Hepatocyte (in vitro differentiated cells): ENCODE results near the gene PHACTR1. TPM values are rescaled to one million over a fixed set of nuclear protein-coding genes. Genes with fewer than 3 reads are reported as not detected.

ENCODE experiments used
- DNase-seq: peaks from one replicate; pipeline ENCODE4 v3.0.0-alpha.2; 2016; ENCODE audit warnings: low spot score
- H2AFZ ChIP-seq: fragments of 200-600 bp; sonication (generic); 2 replicates; pipeline ENCODE4 v1.6.0; 2016; ENCODE audit warnings: antibody characterized with exemption, mild to moderate bottlenecking
- H3K27ac ChIP-seq: fragments of 200-600 bp; sonication (generic); 2 replicates; pipeline ENCODE4 v1.5.1; 2016; ENCODE audit warnings: mild to moderate bottlenecking
- H3K27me3 ChIP-seq: fragments of 200-600 bp; sonication (generic); 2 replicates; pipeline ENCODE4 v1.6.1; 2016
- H3K36me3 ChIP-seq: fragments of 200-600 bp; sonication (generic); replicated peaks from 2 replicates; pipeline ENCODE4 v1.5.1; 2016; ENCODE audit warnings: low read depth; ENCODE audit not compliant: insufficient read depth
- H3K4me1 ChIP-seq: fragments of 200-600 bp; sonication (generic); 2 replicates; pipeline ENCODE4 v1.5.1; 2016; ENCODE audit warnings: mild to moderate bottlenecking, moderate library complexity; ENCODE audit not compliant: insufficient read depth
- H3K4me2 ChIP-seq: fragments of 200-600 bp; sonication (generic); 2 replicates; pipeline ENCODE4 v1.6.0; 2016
- H3K4me3 ChIP-seq: fragments of 200-600 bp; sonication (generic); 2 replicates; pipeline ENCODE4 v1.5.1; 2016; ENCODE audit warnings: mild to moderate bottlenecking
- H3K79me2 ChIP-seq: fragments of 200-600 bp; sonication (generic); 2 replicates; pipeline ENCODE4 v1.6.0; 2017; ENCODE audit warnings: mild to moderate bottlenecking
- H3K9me2 ChIP-seq: fragments of 200-600 bp; sonication (generic); replicated peaks from 2 replicates; pipeline ENCODE4 v1.6.0; 2017; ENCODE audit warnings: mild to moderate bottlenecking; ENCODE audit not compliant: insufficient read depth
- H3K9me3 ChIP-seq: fragments of 200-600 bp; sonication (generic); 2 replicates; pipeline ENCODE4 v1.5.1; 2016; ENCODE audit warnings: low read depth, mild to moderate bottlenecking
- H4K20me1 ChIP-seq: fragments of 200-600 bp; sonication (generic); 2 replicates; pipeline ENCODE4 v1.6.0; 2016; ENCODE audit warnings: mild to moderate bottlenecking; ENCODE audit not compliant: insufficient read depth, poor library complexity, severe bottlenecking
- EZH2 ChIP-seq: fragments of 200-600 bp; sonication (generic); IDR thresholded peaks from 2 replicates; pipeline ENCODE4 v1.6.1; 2016; ENCODE audit warnings: antibody characterized with exemption, mild to moderate bottlenecking, borderline replicate concordance
- EZH2phosphoT487 ChIP-seq: fragments of 200-600 bp; sonication (generic); IDR thresholded peaks from one replicate; pipeline ENCODE4 v1.6.1; 2018; ENCODE audit warnings: antibody characterized with exemption, mild to moderate bottlenecking, low read depth, moderate library complexity; ENCODE audit not compliant: unreplicated experiment, severe bottlenecking
- WGBS: methylation state at CpG from one replicate; pipeline ENCODE4 v1.1.6; 2016; ENCODE audit warnings: low lambda C conversion rate; ENCODE audit errors: missing lambda C conversion rate; 5-methylcytosine and 5-hydroxymethylcytosine counted together
- polyA plus RNA-seq: library from polyadenylated mRNA; unstranded; fragments of >200 nt; fragmentation: Nextera tagmentation; extraction: Ambion mirVana; gene quantifications from 2 replicates; pipeline ENCODE4 v1.2.1, GENCODE V29; 2016
- total RNA-seq: library from RNA; depleted of rRNA; stranded (reverse); fragments of >200 nt; gene quantifications from 2 replicates; pipeline ENCODE4 v1.2.3, GENCODE V29; 2014
- TF ChIP-seq, protein P1 (sequence below): fragments of 200-600 bp; sonication (generic); IDR thresholded peaks from 2 replicates; pipeline ENCODE4 v1.5.1; 2016; ENCODE audit warnings: antibody characterized with exemption, mild to moderate bottlenecking; ENCODE audit not compliant: poor library complexity

The PHACTR1 gene
- total and polyA plus RNA-seq, 2 experiments from 2014 or later = 3.0 to 4.3 TPM

DNA sequence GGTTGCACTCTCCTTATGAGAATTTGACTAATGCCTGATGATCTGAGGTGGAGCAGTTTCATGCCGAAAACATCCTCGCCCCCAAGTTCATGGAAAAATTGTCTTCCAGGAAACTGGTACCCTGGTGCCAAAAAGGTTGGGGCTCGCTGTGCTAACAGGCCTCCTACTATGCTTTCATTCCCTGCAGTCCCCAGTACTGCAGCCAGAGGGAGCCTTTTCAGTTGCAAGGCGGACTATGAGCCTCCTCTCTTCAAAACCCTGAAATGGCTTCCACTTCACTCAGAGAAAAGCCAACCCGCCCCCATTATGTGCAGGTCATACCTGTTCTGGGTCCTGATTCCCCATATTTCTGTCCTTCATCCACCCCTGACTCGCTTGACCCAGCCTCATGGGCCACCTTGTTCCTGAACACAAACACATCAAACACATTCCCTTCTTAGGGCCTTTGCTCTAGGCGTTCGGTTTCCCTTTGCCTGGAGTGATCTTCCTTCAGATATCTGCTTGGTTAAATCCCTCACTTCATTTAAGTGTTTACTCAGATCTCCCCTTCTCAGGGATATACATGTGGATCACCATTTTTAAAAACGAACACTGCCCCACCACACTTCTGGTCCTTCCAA, 173.7 kb downstream of the PHACTR1 start:
- Histone ChIP-seq H3K27me3 (no peaks in the 10 kb centered on the region), H3K9me2 (no peaks in the 10 kb centered on the region), H3K79me2 (no peaks in the 10 kb centered on the region), H3K4me3 (no peak overlapping the region), H3K4me1 (no peaks in the 10 kb centered on the region), H4K20me1 (no peaks in the 10 kb centered on the region), H3K4me2 (no peak overlapping the region), H3K9me3 (peaks cover 7% of the 10 kb centered on the region), H3K36me3 (no peaks in the 10 kb centered on the region), H2AFZ (no peak overlapping the region), H3K27ac (no peak overlapping the region)
- 95% methylated on average over 9 of the region's 9 CpGs for WGBS
- no peak for DNase-seq
- TF ChIP-seq EZH2 = no peak
- TF ChIP-seq, protein P1, sequence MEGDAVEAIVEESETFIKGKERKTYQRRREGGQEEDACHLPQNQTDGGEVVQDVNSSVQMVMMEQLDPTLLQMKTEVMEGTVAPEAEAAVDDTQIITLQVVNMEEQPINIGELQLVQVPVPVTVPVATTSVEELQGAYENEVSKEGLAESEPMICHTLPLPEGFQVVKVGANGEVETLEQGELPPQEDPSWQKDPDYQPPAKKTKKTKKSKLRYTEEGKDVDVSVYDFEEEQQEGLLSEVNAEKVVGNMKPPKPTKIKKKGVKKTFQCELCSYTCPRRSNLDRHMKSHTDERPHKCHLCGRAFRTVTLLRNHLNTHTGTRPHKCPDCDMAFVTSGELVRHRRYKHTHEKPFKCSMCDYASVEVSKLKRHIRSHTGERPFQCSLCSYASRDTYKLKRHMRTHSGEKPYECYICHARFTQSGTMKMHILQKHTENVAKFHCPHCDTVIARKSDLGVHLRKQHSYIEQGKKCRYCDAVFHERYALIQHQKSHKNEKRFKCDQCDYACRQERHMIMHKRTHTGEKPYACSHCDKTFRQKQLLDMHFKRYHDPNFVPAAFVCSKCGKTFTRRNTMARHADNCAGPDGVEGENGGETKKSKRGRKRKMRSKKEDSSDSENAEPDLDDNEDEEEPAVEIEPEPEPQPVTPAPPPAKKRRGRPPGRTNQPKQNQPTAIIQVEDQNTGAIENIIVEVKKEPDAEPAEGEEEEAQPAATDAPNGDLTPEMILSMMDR = no peak
- no peak for TF ChIP-seq EZH2phosphoT487

- H3K27ac ChIP-seq = no peak overlapping the region
- H2AFZ ChIP-seq = no peak overlapping the region
- H3K27me3 ChIP-seq = no peaks in the 10 kb centered on the region
- H3K4me3 ChIP-seq = no peak overlapping the region
- H3K4me2 ChIP-seq = no peak overlapping the region
- TF ChIP-seq, protein P1 = no peak
- no peaks in the 10 kb centered on the region for H4K20me1 ChIP-seq
- peaks cover 7% of the 10 kb centered on the region for H3K9me3 ChIP-seq
- H3K4me1 ChIP-seq = no peaks in the 10 kb centered on the region
- WGBS = 76% methylated on average over 1 of the region's 1 CpG
- no peaks in the 10 kb centered on the region for H3K79me2 ChIP-seq
- no peaks in the 10 kb centered on the region for H3K9me2 ChIP-seq
- DNase-seq = no peak
- H3K36me3 ChIP-seq = no peaks in the 10 kb centered on the region
Observed at GRCh38 chr6:12891595-12891994, 175.0 kb downstream of the PHACTR1 start.

- TF ChIP-seq EZH2 (no peak), EZH2phosphoT487 (no peak)
- TF ChIP-seq, protein P1 = no peak
- Histone ChIP-seq H3K9me3 (peaks cover 7% of the 10 kb centered on the region), H2AFZ (no peak overlapping the region), H3K79me2 (no peaks in the 10 kb centered on the region), H3K27me3 (no peaks in the 10 kb centered on the region), H3K4me3 (no peak overlapping the region), H3K4me2 (no peak overlapping the region), H3K4me1 (no peaks in the 10 kb centered on the region), H4K20me1 (no peaks in the 10 kb centered on the region), H3K27ac (no peak overlapping the region), H3K9me2 (no peaks in the 10 kb centered on the region), H3K36me3 (no peaks in the 10 kb centered on the region)
- no peak for DNase-seq
- WGBS = 39% methylated on average over 4 of the region's 4 CpGs
Observed at GRCh38 chr6:12892151-12892550, 175.6 kb downstream of the PHACTR1 start.

GRCh38 chr6:12893036-12893435, 176.5 kb downstream of the PHACTR1 start:
- H3K4me2 ChIP-seq = no peak overlapping the region
- peaks cover 7% of the 10 kb centered on the region for H3K9me3 ChIP-seq
- no peak overlapping the region for H3K27ac ChIP-seq
- H3K9me2 ChIP-seq = no peaks in the 10 kb centered on the region
- H3K4me3 ChIP-seq = no peak overlapping the region
- H3K27me3 ChIP-seq = no peaks in the 10 kb centered on the region
- H3K4me1 ChIP-seq = no peaks in the 10 kb centered on the region
- WGBS = 62% methylated on average over 4 of the region's 4 CpGs
- no peaks in the 10 kb centered on the region for H3K36me3 ChIP-seq
- TF ChIP-seq, protein P1 = no peak
- TF ChIP-seq EZH2 = no peak
- no peak for TF ChIP-seq EZH2phosphoT487
- H4K20me1 ChIP-seq = no peaks in the 10 kb centered on the region
- H3K79me2 ChIP-seq = no peaks in the 10 kb centered on the region
- H2AFZ ChIP-seq = no peak overlapping the region
- DNase-seq = no peak
